Rectal smooth muscle tissue (tissue), 1 donor: Measurements from ENCODE around the gene TSSC4.

ENCODE experiments used
- H3K27ac ChIP-seq: one replicate; pipeline ENCODE4 v1.7.0; 2013; ENCODE audit warnings: low read depth, low read length, inconsistent platforms
- H3K27me3 ChIP-seq: one replicate; pipeline ENCODE4 v1.7.0; 2013; ENCODE audit warnings: low read length; ENCODE audit not compliant: control insufficient read depth, insufficient read depth
- H3K36me3 ChIP-seq: one replicate; pipeline ENCODE4 v1.7.0; 2013; ENCODE audit warnings: low read length; ENCODE audit not compliant: control insufficient read depth, insufficient read depth
- H3K4me1 ChIP-seq: one replicate; pipeline ENCODE4 v1.7.0; 2013; ENCODE audit warnings: low read length; ENCODE audit not compliant: control insufficient read depth, insufficient read depth
- H3K4me3 ChIP-seq: one replicate; pipeline ENCODE4 v1.7.0; 2013; ENCODE audit warnings: low read length
- H3K9ac ChIP-seq: one replicate; pipeline ENCODE4 v1.7.0; 2013; ENCODE audit warnings: low read length

TSSC4 gene

DNA sequence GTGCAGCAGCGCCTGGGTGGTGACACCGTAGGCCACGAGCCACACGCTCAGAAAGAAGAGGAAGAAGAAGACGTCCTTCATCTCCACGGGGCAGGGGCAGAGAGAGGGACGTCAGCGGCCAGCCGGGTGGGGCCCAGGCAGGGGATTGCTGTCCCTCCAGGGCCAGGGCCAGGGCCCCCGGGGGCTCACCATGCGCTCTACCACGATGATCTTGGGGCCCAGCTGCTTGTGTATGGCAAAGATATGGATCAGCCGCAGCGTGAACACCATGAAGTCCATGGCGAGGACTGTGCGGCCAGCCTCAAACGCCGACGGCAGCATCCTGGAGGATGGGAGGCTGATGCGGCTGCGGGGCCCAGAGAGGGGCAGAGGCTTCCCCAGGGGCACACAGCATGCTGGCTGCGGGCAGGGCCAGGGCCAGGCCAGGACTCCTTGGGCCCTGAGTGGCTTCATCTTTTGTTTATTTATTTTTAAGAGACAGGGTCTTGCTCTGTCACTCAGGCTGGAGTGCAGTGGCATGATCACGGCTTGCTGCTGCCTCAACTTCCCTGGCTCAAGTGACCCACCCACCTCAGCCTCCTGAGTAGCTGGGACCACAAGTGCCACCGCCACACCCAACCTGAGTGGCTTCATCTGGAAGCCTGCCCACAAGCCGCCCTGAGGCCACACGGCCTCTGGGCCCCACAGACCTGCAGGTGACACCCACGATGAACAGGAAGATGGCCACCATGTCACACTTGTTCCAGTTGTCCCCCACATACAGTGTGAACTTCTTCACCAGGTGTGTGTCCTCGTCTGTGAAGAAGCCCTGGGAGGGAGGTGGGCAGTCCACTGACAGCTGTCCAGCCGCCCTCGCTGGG lies 11.1 kb downstream of the TSSC4 start:
- peaks cover 2% of the 10 kb centered on the region for H3K27me3 ChIP-seq
- H3K4me1 ChIP-seq: peaks cover 4% of the 10 kb centered on the region
- no peaks in the 10 kb centered on the region for H3K36me3 ChIP-seq
- H3K4me3 ChIP-seq: no peak overlapping the region
- no peak overlapping the region for H3K27ac ChIP-seq
- no peak overlapping the region for H3K9ac ChIP-seq

DNA sequence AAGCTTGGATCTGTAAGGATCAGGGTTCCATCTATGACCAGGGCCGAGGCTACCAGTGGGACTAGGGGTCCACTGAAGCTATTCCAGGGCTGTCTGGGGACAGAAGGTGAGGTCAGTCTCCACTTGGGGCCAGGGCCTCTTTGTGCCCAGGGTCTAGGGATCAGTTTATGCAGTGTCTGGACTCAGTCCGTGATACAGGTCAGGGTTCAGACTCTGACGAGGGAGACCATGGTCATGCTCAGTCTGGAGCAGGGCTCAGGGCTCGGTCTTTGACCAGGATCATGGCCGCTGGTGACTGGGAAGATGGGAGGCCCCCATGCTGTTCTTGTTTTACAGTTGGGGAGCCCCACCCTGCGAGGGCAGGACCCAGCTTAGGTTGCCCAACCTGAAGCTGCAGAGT lies 11.8 kb downstream of the TSSC4 start:
- peaks cover 2% of the 10 kb centered on the region for H3K27me3 ChIP-seq
- no peak overlapping the region for H3K27ac ChIP-seq
- no peak overlapping the region for H3K9ac ChIP-seq
- no peaks in the 10 kb centered on the region for H3K36me3 ChIP-seq
- H3K4me1 ChIP-seq: peaks cover 4% of the 10 kb centered on the region
- no peak overlapping the region for H3K4me3 ChIP-seq

- H3K4me1 ChIP-seq: peaks cover 4% of the 10 kb centered on the region
- H3K27ac ChIP-seq: no peak overlapping the region
- H3K4me3 ChIP-seq: no peak overlapping the region
- no peaks in the 10 kb centered on the region for H3K27me3 ChIP-seq
- H3K36me3 ChIP-seq: no peaks in the 10 kb centered on the region
- H3K9ac ChIP-seq: no peak overlapping the region
Measured at GRCh38 chr11:2413742-2414579, 13.4 kb downstream of the TSSC4 start.

DNA sequence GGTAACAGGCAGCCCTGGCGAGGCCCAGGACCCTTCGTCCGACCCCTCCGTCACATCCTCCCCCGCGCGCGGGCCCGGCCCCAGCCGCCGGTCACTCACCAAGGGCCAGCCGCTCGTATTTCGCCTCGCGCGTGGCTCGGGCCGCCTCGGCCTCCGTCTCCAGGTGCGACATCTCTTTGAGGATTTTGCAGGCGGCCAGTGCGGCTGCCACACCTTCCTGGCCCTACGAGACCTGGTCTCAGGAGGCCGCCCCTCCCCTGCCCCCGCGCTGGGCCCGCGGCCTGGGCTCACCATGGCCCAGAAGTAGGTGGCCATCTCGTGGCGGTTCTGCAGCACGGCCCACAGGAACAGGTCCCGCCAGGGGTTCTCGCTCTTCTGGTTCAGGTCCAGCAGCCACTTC lies 14.1 kb downstream of the TSSC4 start:
- no peak overlapping the region for H3K27ac ChIP-seq
- no peak overlapping the region for H3K4me3 ChIP-seq
- H3K4me1 ChIP-seq: peaks cover under 1% of the 10 kb centered on the region
- no peak overlapping the region for H3K9ac ChIP-seq
- no peaks in the 10 kb centered on the region for H3K36me3 ChIP-seq
- no peaks in the 10 kb centered on the region for H3K27me3 ChIP-seq

- H3K4me3 ChIP-seq: no peak overlapping the region
- H3K27ac ChIP-seq: no peak overlapping the region
- H3K36me3 ChIP-seq: no peaks in the 10 kb centered on the region
- H3K9ac ChIP-seq: no peak overlapping the region
- H3K27me3 ChIP-seq: no peaks in the 10 kb centered on the region
- no peaks in the 10 kb centered on the region for H3K4me1 ChIP-seq
Measured at GRCh38 chr11:2415171-2415570, 14.6 kb downstream of the TSSC4 start.

GRCh38 chr11:2415601-2416380 lies 15.2 kb downstream of the TSSC4 start:
- no peaks in the 10 kb centered on the region for H3K36me3 ChIP-seq
- no peak overlapping the region for H3K9ac ChIP-seq
- no peak overlapping the region for H3K27ac ChIP-seq
- no peak overlapping the region for H3K4me3 ChIP-seq
- no peaks in the 10 kb centered on the region for H3K27me3 ChIP-seq
- H3K4me1 ChIP-seq: peaks cover 2% of the 10 kb centered on the region

GRCh38 chr11:2416765-2417164 lies 16.2 kb downstream of the TSSC4 start:
- H3K27me3 ChIP-seq: no peaks in the 10 kb centered on the region
- H3K4me1 ChIP-seq: peaks cover 2% of the 10 kb centered on the region
- H3K4me3 ChIP-seq: no peak overlapping the region
- H3K36me3 ChIP-seq: no peaks in the 10 kb centered on the region
- H3K27ac ChIP-seq: no peak overlapping the region
- no peak overlapping the region for H3K9ac ChIP-seq

DNA sequence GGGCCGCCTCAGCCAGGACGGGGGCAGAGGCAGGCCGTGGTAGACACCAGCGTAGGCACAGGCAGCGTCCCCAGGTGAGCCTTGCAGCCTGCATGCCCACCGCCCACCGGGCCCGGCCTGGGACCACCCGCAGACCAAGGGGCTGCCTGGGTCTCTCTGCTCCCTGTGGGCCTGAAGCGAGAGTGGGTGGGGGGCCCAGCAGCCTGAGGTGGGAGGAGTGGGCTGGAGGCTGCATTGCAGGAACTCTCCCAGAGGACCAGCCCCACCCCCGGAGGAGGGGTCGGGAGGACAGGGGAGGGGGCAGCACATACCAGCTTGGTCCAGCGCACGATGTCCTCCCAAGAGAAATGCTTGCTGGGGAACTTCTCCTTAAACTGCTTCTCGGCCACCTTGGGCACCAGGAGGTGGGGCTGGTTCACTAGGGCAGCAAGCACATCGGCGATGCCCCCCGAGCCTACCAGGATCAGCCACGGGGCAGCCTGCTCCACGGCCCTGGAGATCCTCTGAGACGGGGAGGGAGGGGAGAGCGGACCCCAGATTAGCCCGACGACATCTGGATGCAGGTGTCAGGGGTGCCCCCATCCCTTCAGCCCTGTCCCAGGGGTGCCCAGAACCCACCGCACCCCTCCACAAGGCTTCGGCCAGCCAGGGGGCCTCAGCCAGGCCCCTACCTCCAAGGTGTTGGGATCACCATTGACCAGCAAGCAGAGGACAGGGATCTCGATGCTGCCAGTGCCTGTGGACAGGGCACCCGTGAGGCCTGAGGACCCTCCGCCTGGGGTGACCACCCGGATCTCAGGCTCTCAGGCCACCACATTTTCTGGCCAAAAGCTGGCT lies 17.5 kb downstream of the TSSC4 start:
- Histone ChIP-seq H3K4me3 (no peak overlapping the region), H3K36me3 (no peaks in the 10 kb centered on the region), H3K9ac (no peak overlapping the region), H3K4me1 (peaks cover 2% of the 10 kb centered on the region), H3K27ac (no peak overlapping the region), H3K27me3 (no peaks in the 10 kb centered on the region)

DNA sequence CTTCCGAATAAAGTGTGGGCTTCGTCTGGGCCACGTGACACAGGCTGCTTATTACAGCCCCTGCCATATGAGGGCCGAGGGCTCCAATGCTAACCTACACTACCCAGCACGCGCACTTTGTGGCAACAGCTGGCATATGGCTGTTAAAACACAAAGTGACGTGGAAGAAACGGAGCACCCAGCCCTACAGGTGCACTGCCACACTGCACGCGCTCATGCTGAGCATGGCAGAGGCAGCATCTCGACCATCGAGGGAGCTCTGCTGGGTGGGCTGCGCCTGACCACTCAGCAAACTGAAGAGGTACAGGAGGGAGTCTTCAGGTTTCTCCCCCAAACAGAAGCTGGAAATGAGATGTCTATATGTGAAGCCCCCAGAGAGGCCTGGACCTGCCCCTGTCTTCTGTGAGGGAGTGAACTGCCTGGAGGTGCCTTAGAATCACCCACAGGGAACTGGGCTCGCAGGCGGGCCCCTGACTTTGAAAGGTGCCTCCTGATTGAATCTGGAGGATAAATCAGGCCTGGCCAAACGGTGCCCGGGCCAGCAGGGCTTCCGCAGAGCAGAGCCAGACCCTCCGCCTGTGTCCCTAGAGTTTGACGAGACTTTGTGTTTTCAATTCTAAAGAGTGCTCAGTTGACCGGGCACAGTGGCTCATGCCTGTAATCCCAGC lies 18.3 kb downstream of the TSSC4 start:
- no peak overlapping the region for H3K27ac ChIP-seq
- no peak overlapping the region for H3K9ac ChIP-seq
- H3K4me1 ChIP-seq: peaks cover 2% of the 10 kb centered on the region
- no peaks in the 10 kb centered on the region for H3K36me3 ChIP-seq
- no peaks in the 10 kb centered on the region for H3K27me3 ChIP-seq
- H3K4me3 ChIP-seq: no peak overlapping the region

- H3K4me1 ChIP-seq: peaks cover 2% of the 10 kb centered on the region
- H3K27me3 ChIP-seq: no peaks in the 10 kb centered on the region
- peak overlapping the region; percentile 33 for H3K27ac ChIP-seq
- H3K36me3 ChIP-seq: no peaks in the 10 kb centered on the region
- H3K4me3 ChIP-seq: no peak overlapping the region
- no peak overlapping the region for H3K9ac ChIP-seq
Measured at GRCh38 chr11:2419638-2420501, 19.3 kb downstream of the TSSC4 start.
